Neural cell (in vitro differentiated cells): ENCODE data around the gene EPPIN. TPM values are rescaled to one million over a fixed set of nuclear protein-coding genes. Genes with fewer than 3 reads are reported as not detected.

Experiments
- H2AFZ ChIP-seq: fragments of 200-600, 300-800 bp; sonication (generic), shearing (Covaris generic); 2 replicates; pipeline ENCODE4 v1.6.0; 2014; ENCODE audit warnings: low read depth, mild to moderate bottlenecking, antibody characterized with exemption, low read length, moderate library complexity
- H3F3A ChIP-seq: fragments of 200-600 bp; shearing (Covaris generic); 2 replicates; pipeline ENCODE4 v1.6.1; 2016; ENCODE audit warnings: mild to moderate bottlenecking, moderate library complexity, mixed read lengths, antibody characterized with exemption, low read length; ENCODE audit not compliant: insufficient read depth, poor library complexity, severe bottlenecking
- H3K27ac ChIP-seq: fragments of 200-600, 300-800 bp; sonication (generic), shearing (Covaris generic); 2 replicates; pipeline ENCODE4 v1.5.1; 2014; ENCODE audit warnings: mild to moderate bottlenecking, low read length, moderate library complexity
- H3K27me3 ChIP-seq: fragments of 300-800, 200-600 bp; sonication (generic), shearing (Covaris generic); 2 replicates; pipeline ENCODE4 v1.6.0; 2014; ENCODE audit warnings: mild to moderate bottlenecking, low read depth, low read length, moderate library complexity; ENCODE audit not compliant: insufficient read depth
- H3K36me3 ChIP-seq: fragments of 300-800, 200-600 bp; sonication (generic), shearing (Covaris generic); 2 replicates; pipeline ENCODE4 v1.5.1; 2014; ENCODE audit warnings: mild to moderate bottlenecking, antibody characterized with exemption, low read length, moderate library complexity; ENCODE audit not compliant: insufficient read depth
- H3K4me2 ChIP-seq: fragments of 300-800, 200-600 bp; sonication (generic), shearing (Covaris generic); 2 replicates; pipeline ENCODE4 v1.6.0; 2014; ENCODE audit warnings: mild to moderate bottlenecking, low read length
- H3K4me3 ChIP-seq: fragments of 300-800, 200-600 bp; sonication (generic), shearing (Covaris generic); 2 replicates; pipeline ENCODE4 v1.5.1; 2014; ENCODE audit warnings: mild to moderate bottlenecking, low read length, moderate library complexity
- H3K79me2 ChIP-seq: fragments of 200-600 bp; shearing (Covaris generic); replicated peaks from 2 replicates; pipeline ENCODE4 v1.6.0; 2014; ENCODE audit warnings: mild to moderate bottlenecking, low read length, moderate library complexity; ENCODE audit not compliant: insufficient read depth
- H3K9ac ChIP-seq: fragments of 300-800, 200-600 bp; sonication (generic), shearing (Covaris generic); 2 replicates; pipeline ENCODE4 v1.6.1; 2016; ENCODE audit warnings: mild to moderate bottlenecking, low read length, mixed read lengths
- H3K9me2 ChIP-seq: fragments of 200-600 bp; shearing (Covaris generic); 2 replicates; pipeline ENCODE4 v1.6.1; 2016; ENCODE audit warnings: mild to moderate bottlenecking, low read length, mixed read lengths; ENCODE audit not compliant: insufficient read depth
- H3K9me3 ChIP-seq: fragments of 200-600, 300-800 bp; sonication (generic), shearing (Covaris generic); 2 replicates; pipeline ENCODE4 v1.6.1; 2016; ENCODE audit warnings: mild to moderate bottlenecking, mixed run types, low read length, moderate library complexity, mixed read lengths
- H4K20me1 ChIP-seq: fragments of 200-600 bp; shearing (Covaris generic); 2 replicates; pipeline ENCODE4 v1.6.1; 2016; ENCODE audit warnings: mild to moderate bottlenecking, mixed run types; ENCODE audit not compliant: insufficient read depth
- EP300 ChIP-seq: fragments of 450-650 bp; conservative IDR thresholded peaks from 2 replicates; pipeline ENCODE4 v1.6.1; 2014; ENCODE audit warnings: antibody characterized with exemption, mild to moderate bottlenecking, moderate library complexity; ENCODE audit not compliant: poor library complexity, severe bottlenecking
- EZH2 ChIP-seq: fragments of 200-600, 300-800 bp; shearing (Covaris generic), sonication (generic); IDR thresholded peaks from 2 replicates; pipeline ENCODE4 v1.6.1; 2014; ENCODE audit warnings: antibody characterized with exemption, low read length, borderline replicate concordance, mild to moderate bottlenecking; ENCODE audit not compliant: insufficient read depth, poor library complexity, severe bottlenecking
- MXI1 ChIP-seq: fragments of 450-650 bp; conservative IDR thresholded peaks from 2 replicates; pipeline ENCODE4 v1.6.1; 2014; ENCODE audit warnings: antibody characterized with exemption, mild to moderate bottlenecking; ENCODE audit not compliant: poor library complexity, severe bottlenecking
- POLR2AphosphoS5 ChIP-seq: IDR thresholded peaks from 2 replicates; pipeline ENCODE4 v1.6.1; 2012
- RAD21 ChIP-seq: fragments of 450-650 bp; conservative IDR thresholded peaks from 2 replicates; pipeline ENCODE4 v1.6.1; 2014; ENCODE audit warnings: antibody characterized with exemption, mild to moderate bottlenecking, moderate library complexity
- SMC3 ChIP-seq: fragments of 450-650 bp; conservative IDR thresholded peaks from 2 replicates; pipeline ENCODE4 v1.6.1; 2014; ENCODE audit warnings: antibody characterized with exemption, mild to moderate bottlenecking, moderate library complexity; ENCODE audit not compliant: poor library complexity
- polyA plus RNA-seq: library from polyadenylated mRNA; depleted of rRNA; stranded (reverse); fragments of >200 nt; gene quantifications from 2 replicates; pipeline ENCODE4 v1.2.3, GENCODE V29; 2014
- TF ChIP-seq, protein P1 (sequence below): fragments of 450-650 bp; IDR thresholded peaks from 2 replicates; pipeline ENCODE4 v1.5.1; 2014; ENCODE audit warnings: antibody characterized with exemption, mild to moderate bottlenecking, moderate library complexity; ENCODE audit not compliant: poor library complexity, severe bottlenecking
- TF ChIP-seq, protein P2 (sequence below): IDR thresholded peaks from 2 replicates; pipeline ENCODE4 v1.6.1; 2012; ENCODE audit warnings: borderline replicate concordance

Gene EPPIN
- polyA plus RNA-seq, 1 donor from 2014 or later, result not detected

DNA sequence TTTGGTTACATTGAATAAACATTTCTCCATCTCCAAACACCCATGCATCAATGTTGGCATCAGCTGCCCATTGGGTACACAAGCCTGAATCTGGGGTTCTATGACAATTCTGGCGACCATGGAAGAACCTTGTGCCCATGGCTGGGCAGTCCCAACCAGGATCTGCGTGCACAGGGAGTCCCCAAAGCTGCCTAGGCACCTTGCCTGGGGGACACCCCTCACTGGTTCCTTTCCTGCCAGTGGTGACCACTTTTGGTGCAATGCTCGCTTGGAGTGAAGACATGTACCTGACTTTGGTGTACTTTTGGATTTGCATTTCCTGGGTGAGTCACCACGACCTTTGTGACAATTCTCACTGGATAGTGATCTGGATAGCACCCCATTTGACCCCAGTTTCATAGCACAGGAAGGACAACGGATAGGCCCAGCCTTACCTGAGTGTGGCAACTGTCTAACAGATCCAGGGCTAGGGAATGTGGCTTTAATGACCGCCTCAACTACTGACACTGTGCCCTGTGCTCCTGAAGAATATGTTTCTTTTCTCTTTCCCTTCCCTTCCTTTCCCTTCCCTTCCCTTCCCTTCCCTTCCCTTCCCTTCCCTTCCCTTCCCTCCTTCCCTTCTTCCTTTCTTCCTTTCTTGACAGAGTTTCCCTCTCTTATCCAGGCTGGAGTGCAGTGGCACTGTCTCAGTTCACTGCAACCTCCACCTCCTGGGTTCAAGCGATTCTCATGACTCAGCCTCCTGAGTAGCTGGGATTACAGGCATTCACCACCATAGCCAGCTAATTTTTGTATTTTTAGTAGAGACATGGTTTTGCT is 38.9 kb downstream of the EPPIN start:
- Histone ChIP-seq H3K79me2 (no peaks in the 10 kb centered on the region), H2AFZ (no peak overlapping the region), H3K4me3 (no peak overlapping the region), H3K27me3 (no peaks in the 10 kb centered on the region), H3K36me3 (no peaks in the 10 kb centered on the region), H4K20me1 (no peaks in the 10 kb centered on the region), H3K9ac (no peak overlapping the region), H3F3A (no peaks in the 10 kb centered on the region), H3K9me3 (no peaks in the 10 kb centered on the region), H3K9me2 (no peaks in the 10 kb centered on the region), H3K4me2 (no peak overlapping the region), H3K27ac (no peak overlapping the region)
- no peak for TF ChIP-seq POLR2AphosphoS5
- no peak for TF ChIP-seq EZH2
- TF ChIP-seq MXI1, result no peak
- TF ChIP-seq, protein P1, sequence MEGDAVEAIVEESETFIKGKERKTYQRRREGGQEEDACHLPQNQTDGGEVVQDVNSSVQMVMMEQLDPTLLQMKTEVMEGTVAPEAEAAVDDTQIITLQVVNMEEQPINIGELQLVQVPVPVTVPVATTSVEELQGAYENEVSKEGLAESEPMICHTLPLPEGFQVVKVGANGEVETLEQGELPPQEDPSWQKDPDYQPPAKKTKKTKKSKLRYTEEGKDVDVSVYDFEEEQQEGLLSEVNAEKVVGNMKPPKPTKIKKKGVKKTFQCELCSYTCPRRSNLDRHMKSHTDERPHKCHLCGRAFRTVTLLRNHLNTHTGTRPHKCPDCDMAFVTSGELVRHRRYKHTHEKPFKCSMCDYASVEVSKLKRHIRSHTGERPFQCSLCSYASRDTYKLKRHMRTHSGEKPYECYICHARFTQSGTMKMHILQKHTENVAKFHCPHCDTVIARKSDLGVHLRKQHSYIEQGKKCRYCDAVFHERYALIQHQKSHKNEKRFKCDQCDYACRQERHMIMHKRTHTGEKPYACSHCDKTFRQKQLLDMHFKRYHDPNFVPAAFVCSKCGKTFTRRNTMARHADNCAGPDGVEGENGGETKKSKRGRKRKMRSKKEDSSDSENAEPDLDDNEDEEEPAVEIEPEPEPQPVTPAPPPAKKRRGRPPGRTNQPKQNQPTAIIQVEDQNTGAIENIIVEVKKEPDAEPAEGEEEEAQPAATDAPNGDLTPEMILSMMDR, result no peak
- no peak for TF ChIP-seq RAD21

DNA sequence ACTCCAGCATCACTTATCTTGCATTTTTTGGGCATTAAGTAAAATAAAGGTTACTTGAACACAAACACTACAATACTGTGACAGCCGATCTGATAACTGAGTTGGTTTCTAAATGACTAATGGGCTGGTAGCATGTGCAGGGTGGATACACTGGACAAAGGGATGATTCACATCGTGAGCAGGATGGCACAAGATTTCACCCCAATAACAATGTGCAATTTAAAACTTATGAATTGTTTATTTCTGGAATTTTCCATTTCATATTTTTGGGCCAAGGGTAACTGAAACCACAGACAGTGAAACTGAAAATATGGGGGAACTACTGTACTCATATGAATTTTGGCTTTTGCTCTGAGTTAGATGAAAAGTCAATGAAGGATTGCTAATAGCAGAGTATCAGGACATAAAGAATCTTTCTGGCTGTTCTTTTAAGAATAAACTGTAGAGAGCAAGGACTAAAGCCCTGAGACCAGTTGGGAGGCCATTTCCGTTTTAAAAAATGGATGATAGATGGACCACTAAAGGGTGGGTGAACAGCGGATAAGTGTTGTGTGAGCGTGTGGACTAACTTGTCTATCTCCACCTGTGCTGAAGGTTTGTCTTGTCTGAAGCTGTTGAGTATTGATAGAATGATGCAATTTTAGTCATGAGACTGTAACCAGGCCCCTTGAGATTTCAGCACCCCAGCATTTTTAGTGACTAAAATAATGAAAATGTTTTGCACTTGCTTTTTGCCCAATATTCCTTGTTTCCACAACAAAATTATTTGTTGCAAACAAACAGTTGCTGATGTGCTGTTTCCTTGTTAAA is 40.0 kb downstream of the EPPIN start:
- H3K27ac ChIP-seq, result no peak overlapping the region
- no peaks in the 10 kb centered on the region for H3F3A ChIP-seq
- no peak overlapping the region for H3K4me3 ChIP-seq

DNA sequence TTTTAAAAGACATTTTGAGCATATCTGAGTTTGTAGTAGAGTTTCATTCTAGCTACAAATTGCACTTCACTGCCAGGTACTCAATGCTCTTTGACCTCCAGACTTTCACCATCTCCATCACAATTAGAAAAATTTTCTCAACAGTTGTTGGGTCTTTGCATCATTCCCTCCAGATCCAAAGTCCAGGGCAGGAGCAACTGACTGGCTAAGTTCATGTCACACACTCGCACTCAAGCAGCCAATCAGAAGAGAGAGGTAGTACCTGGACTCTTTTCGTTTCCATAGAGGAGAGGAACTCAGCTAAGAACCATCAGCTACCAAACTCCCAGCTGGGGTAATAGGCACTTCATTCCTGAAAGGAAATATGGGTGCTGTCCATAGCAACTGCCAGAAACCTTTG is 40.8 kb downstream of the EPPIN start:
- TF ChIP-seq, protein P2, sequence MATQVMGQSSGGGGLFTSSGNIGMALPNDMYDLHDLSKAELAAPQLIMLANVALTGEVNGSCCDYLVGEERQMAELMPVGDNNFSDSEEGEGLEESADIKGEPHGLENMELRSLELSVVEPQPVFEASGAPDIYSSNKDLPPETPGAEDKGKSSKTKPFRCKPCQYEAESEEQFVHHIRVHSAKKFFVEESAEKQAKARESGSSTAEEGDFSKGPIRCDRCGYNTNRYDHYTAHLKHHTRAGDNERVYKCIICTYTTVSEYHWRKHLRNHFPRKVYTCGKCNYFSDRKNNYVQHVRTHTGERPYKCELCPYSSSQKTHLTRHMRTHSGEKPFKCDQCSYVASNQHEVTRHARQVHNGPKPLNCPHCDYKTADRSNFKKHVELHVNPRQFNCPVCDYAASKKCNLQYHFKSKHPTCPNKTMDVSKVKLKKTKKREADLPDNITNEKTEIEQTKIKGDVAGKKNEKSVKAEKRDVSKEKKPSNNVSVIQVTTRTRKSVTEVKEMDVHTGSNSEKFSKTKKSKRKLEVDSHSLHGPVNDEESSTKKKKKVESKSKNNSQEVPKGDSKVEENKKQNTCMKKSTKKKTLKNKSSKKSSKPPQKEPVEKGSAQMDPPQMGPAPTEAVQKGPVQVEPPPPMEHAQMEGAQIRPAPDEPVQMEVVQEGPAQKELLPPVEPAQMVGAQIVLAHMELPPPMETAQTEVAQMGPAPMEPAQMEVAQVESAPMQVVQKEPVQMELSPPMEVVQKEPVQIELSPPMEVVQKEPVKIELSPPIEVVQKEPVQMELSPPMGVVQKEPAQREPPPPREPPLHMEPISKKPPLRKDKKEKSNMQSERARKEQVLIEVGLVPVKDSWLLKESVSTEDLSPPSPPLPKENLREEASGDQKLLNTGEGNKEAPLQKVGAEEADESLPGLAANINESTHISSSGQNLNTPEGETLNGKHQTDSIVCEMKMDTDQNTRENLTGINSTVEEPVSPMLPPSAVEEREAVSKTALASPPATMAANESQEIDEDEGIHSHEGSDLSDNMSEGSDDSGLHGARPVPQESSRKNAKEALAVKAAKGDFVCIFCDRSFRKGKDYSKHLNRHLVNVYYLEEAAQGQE, result no peak
- TF ChIP-seq RAD21 (no peak), SMC3 (no peak)
- H3K4me3 ChIP-seq, result no peak overlapping the region
- H4K20me1 ChIP-seq, result no peaks in the 10 kb centered on the region
- no peak overlapping the region for H3K9ac ChIP-seq
- no peaks in the 10 kb centered on the region for H3K9me3 ChIP-seq
- no peak overlapping the region for H3K27ac ChIP-seq
- H3K9me2 ChIP-seq, result no peaks in the 10 kb centered on the region
- no peaks in the 10 kb centered on the region for H3K27me3 ChIP-seq
- no peaks in the 10 kb centered on the region for H3K79me2 ChIP-seq
- H3K4me2 ChIP-seq, result no peak overlapping the region
- no peaks in the 10 kb centered on the region for H3K36me3 ChIP-seq
- no peaks in the 10 kb centered on the region for H3F3A ChIP-seq
- no peak overlapping the region for H2AFZ ChIP-seq

More for the DNA sequence above, 40.0 kb downstream of the EPPIN start:
- H3K4me2 ChIP-seq, result no peak overlapping the region
- TF ChIP-seq EP300, result no peak
- H3K27me3 ChIP-seq, result no peaks in the 10 kb centered on the region
- no peak overlapping the region for H3K9ac ChIP-seq
- no peak overlapping the region for H2AFZ ChIP-seq
- H3K9me3 ChIP-seq, result no peaks in the 10 kb centered on the region
- H3K79me2 ChIP-seq, result no peaks in the 10 kb centered on the region
- H4K20me1 ChIP-seq, result no peaks in the 10 kb centered on the region
- H3K36me3 ChIP-seq, result no peaks in the 10 kb centered on the region
- H3K9me2 ChIP-seq, result no peaks in the 10 kb centered on the region
